NOMO-1 (cell line): ENCODE results near the gene ADGRD1.
A peak's percentile ranks its signal among the peaks of the same experiment; 100 is the strongest.

Experiments used
- DNase-seq, 2 experiments: peaks; one replicate each; lab custom pipeline; 2025; ENCODE audit not compliant: unreplicated experiment in 2 of 2; lab: John Stamatoyannopoulos, UW

The ADGRD1 gene

DNA sequence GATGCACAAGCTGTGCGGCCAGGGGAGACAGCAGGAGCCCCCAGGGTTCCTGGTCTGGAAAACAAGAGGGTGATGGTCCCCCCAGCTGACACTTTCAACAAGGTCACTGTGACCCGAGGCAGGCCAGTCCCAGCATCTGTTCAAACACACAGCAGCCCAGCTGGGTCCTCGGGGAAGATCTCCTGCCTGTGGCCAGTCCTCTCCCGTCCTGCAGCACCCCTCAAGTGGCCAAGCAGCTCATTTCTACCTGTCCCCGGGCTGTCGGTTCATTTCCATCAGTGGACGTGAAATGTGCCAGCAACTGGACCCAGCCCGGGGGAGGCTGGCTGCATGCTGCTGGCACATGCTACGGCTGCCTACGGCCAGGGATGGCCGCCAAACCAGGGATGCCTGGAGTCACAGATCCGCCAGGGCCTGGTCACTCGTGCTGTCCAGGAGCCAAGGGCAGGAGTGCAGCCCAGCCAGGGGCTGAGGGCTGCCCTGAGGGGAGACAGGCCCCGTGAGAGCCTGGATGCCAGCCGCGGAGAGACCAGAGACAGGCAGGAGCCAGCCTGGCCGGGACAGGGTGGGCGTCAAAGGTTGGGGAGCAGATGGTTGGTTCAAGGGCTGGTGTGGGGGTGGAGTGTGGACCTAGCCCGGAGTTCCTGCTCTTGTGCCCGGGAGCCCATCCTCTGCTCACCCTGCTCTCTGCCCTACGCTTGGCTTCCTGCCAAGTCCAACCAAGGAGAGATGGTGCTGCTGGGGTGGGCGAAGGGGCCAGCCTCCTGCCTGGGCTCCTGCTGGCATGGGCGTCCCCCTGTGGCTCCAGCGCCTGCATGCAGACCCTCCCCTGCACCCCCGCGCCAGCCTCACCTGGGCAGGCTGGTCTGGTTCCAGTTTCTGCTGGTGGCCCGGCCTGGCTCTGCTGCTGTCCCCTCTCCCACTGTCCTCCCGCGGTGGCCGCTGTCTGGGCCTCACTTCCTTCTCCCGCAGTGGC lies 143.8 kb downstream of the ADGRD1 start:
- DNase-seq: no peak

DNA sequence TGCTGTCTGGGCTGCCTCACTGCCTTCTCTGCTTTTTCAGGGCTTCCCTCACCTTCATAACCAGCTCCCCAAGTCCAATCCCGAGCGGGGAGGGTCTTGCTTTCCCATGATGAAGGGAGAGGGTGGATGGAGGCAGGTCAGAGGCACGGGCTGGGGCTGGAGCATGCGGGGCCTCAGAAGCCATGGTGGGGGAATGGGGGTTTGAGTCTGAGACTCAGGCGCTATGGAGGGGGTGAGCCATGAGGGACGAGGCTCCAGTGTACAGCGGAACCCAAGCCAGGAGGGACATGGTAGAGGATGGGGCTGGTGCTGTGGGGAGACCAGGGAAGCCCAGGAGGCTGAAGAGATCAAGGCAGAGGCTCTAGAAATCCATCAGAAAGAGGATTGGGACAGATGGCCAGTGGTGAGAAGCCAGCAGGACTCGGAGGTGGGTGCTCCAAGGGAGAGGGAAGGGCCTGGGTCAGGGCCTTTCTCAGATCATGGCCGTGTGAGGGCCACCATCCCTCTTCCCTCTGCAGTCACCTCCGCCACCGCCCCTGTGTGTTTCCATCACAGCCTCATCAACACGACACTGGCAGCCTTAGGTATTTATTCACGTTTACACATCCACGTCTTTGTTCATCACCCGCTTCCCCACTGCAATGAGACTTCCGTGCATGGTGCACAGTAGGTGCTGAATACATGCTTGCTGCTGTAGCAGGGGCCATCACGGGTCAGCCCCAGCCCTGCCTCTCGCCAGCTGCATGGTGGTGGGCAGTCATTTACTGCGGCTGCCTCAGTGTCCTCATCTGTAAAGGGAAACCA lies 144.7 kb downstream of the ADGRD1 start:
- DNase-seq: no peak

DNA sequence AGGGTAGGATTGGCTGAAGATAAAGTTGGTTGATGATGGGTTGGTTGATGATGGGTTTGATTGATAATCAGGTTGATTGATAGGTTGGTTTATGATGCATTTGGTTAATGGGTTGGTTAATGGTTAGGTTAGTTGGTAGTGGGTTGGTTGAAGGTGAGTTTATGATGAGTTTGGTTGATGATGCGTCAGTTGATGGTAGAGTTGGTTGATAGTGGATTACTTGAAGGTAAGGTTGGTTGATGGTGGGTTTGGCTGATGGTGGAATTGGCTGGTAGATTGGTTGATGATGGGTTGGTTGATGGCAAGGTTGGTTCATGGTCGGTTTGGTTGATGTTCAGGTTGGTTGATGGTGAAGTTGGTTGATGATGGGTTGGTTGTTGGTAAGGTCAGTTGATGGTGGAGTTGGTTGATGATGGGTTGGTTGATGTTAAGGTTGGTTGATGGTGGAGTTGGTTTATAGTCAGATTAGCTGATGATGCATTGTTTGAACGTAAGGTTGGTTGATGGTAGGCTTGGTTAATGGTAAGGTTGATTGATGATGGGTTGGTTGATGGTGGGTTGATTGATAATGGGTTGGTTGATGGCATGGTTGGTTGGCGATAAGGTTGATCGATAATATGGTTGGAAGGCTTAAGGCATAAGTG lies 146.4 kb downstream of the ADGRD1 start:
- DNase-seq: no peak

DNA sequence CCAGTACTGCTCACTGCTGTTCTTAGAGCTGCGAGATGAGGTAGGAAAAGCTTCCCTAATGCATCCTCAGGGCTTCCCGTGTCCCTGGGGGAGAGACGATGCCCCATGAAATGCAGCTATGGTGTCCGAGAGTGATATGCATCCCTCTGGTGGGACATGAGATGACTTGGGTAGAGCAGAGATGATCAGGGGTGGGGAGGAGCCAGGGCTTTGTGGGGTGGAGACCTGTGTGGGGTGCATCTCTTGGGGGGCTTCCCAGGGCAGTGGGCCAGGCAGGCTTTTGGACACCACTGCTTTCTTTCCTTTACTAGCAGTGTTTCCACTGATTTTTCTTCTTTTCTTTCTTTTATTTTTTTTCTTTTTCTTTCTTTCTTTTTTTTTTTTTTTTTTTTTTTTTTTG lies 147.3 kb downstream of the ADGRD1 start:
- DNase-seq: no peak

DNA sequence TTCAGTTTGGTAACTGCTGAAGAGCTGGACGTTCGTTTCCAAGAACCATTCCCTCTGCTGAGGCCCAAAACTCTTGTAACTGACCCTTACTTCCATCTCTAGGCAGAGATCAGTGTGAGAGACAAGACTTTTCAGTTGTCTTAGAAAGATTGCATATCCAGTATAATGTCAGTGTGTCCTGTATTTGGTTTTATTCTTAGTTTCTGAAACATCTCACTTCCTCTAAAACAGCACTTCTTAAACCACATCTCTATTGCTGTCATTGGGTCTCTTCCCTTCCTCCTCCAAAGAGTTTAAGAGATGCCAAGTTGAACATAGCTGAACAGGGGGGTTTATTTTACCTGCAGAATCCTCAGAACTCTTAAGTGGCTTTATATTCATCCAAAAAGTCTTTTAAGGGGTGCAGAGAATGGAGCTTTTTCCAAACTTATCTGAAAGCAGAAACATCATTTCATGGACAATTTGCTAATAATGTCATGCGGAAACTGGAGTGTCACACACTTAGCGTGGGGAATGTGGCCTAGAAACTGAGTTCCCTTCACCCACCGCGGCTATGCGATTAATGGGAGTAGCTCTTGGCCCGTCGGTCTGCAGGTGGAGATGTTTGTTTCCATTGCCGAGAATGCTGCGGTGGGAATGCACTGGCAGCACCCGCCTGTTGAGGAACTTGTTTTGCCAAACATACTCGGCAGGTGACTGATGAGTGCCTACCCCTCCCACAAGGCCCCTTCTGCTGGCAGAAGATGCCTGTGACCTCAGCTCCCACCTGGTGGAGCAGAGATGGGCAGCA lies 148.2 kb downstream of the ADGRD1 start:
- peak; percentile 41 to 91 for DNase-seq

DNA sequence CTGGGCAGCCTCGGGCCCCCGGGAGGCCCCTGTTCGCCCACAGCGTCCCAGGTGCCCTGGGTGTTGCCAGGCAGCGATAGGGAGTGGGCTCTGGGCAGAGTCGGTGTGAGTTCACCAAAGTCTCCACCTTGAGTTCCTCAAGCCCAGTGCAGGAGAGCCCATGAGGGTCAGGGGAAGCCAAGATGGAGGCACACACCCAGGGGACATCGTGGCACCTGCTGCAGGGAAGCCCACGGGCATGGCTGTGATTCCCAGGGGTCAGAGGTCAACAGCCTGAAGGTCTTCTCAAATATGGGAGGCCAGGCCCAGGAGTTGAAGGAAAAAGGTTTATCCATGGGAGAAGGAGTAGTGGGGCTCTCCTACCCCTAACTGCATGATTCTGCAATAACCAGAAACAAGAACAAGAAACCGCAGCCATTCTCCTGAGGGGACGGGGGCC lies 148.8 kb downstream of the ADGRD1 start:
- peak; percentile 4 to 23 for DNase-seq

DNA sequence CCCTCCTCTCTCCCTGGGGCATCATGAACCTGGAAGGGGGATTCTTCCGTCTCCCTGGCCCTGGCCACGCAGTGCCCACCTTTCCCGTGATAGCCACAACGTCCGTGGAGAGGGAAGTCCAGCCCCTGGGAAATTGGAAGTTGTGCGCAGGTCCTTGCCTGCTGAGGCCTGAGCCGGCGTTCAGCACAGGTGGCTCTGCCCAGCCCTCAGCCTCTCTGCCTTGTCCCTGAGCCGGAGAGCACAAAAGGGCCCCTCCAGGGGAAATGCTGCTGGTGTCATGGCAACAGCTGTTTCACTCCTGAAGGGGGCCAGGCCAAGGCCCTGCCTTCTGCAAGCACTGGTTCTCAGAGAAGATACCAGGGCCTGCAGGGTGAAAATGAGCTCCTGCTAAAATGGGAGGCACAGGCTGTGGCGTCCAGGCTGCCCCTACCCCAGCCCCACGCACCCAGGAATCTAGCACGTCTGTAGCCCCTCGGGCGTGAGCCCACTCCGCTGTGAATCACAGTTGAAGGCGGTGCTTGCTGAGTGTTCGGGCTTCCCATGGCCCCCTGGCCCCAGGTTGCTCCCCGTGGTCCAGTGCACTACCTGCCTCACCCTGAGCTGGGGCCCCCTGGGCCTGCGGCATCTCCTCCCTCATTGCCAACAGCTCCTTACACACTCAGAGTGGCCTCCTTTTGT lies 149.4 kb downstream of the ADGRD1 start:
- peak in 1 of 2 experiments; percentile 3 for DNase-seq

DNA sequence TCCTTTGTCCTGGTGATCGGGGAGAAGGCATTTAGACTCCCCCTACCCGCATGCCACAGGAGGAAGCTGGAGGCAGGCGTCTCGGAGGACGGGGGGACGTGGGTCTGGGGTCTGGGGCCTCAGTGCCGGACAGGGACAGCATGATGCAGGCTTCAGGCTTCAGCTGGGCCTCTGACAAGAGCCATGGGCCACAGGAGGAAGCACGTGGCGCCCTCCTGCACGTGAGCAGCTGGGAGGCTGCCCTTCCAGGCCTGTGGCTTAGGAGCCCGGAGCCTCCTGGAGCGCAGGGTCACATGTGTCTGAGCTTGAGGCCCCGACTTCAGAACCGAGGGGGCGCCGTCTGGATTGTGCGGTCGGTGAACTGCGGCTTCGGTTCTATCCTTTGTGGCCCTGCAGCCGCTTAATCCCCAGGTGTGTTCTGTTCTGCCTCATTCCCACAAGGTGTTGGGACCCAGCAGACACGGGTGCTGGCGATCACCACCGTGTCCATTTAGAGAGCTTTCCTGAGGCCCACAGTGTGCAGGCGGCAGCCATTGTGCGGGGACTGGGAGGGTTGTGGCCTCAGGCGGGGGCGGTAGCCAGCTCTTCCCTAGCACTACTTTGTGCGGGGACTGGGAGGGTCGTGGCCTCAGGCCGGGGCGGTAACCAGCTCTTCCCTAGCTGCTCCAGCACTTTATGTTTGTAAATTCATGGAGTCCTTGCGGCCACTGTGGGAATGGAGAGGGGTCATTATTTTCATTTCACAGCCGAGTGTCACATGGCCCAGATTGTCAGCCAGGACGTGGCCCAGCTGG lies 150.2 kb downstream of the ADGRD1 start:
- no peak for DNase-seq

DNA sequence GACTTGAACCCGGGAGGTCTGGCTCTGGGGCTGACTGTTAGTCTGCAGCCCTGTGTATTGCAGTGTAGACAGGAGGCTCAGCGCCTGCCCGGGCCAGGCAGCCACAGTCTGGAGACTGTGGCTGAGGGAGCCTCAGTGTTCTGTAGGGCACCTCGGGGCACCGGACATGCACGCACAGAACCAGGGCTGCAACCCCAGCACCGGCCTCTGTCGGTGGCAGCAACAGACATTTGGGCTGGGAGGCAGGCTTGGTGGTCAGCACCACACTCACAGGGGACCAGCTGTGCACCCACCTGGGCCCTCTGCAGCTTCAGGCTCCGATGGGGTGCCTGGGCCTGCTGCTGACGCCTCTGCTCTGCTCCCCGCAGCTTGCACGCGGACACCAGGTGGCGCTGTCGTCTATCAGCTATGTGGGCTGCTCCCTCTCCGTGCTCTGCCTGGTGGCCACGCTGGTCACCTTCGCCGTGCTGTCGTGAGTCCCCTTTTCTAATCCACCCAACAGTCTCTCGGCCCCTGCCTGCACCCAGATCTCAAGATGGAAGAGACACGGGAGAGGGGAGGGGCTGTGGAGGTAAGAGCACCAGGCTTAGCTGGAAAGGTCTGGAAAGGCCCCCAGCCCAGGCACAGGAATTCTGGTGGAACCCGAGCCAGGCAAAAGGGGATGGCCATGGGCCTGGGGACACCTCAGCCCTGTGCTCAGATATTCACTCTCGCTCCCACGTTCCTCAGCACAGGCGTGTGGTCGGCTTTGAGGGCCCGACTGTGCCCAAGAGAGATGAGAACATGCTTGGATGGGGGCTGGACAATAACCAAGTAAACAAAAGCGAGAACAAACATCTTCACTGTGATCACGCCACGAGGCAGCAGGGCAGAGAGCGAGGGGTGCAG lies 151.0 kb downstream of the ADGRD1 start:
- peak; percentile 47 to 72 for DNase-seq

DNA sequence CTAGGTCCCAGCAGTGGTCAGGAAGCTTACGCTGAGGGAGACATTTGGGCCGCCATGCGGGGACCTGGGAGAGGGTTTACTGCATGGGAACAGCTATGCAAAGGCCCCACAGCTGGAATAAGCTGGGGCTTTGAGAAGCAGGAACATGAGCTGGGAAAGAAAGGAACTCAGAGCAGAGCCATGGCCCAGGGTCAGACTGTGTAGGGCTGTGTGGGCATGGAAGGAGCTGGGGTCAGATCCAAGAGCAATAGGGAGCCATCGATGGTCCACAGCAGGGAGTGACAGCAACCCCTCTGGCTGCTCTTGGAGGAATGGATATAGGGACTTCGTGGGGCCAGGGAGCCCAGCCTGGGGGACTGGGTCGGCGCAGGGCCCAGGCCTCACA lies 151.6 kb downstream of the ADGRD1 start:
- no peak for DNase-seq

DNA sequence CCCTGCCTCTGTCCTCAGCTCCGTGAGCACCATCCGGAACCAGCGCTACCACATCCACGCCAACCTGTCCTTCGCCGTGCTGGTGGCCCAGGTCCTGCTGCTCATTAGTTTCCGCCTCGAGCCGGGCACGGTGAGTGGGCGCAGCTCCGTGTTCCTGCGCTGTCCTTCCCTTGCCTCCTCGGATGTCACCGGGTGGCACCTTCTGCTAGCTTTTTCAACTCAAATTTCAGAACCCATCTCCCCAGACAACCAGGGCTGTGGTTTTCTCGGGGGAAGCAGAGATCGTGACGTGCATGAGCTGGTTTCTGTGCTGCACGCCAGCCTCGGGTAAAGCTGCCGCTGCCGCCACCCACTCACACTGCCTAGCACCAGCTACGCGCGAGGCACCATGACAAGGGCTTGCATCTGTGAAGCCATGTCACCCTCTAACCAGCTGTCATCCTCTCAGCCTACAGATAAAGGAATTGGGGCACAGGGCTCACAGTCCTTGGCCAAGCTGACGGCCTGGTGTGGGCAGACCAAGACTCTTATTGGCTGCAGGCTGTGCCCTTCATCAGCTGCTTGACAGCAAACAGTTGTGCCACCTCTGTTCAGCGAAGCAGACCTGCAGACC lies 152.1 kb downstream of the ADGRD1 start:
- DNase-seq: no peak

DNA sequence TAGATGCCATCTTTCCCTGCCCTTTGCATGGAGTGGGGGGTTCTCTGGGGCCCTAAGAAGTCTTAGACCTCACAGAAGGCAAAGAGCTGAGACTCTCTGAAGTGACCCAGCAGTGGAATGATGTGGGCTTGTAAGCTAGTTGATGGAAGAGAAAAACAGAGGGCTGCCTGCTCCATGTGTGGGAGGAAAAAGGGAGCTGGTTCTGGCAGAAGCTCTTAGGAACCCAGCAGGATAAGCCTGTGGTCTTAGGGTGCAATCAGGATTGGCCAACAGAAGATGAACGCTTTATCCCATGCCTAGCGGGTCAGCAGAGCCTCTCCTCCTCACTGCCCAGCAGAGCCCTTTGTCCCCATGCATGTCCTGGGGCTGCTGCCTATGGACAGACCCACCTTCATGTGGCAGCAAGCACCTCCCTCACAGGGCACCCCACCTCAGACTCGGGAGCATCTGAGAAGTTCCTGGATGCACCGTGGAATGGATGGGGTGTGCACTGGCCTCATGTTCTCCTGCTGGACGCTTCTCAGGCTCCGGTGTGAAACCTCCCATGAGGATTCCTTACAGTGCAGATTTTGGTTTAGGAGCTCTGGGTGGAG lies 152.7 kb downstream of the ADGRD1 start:
- DNase-seq: no peak

DNA sequence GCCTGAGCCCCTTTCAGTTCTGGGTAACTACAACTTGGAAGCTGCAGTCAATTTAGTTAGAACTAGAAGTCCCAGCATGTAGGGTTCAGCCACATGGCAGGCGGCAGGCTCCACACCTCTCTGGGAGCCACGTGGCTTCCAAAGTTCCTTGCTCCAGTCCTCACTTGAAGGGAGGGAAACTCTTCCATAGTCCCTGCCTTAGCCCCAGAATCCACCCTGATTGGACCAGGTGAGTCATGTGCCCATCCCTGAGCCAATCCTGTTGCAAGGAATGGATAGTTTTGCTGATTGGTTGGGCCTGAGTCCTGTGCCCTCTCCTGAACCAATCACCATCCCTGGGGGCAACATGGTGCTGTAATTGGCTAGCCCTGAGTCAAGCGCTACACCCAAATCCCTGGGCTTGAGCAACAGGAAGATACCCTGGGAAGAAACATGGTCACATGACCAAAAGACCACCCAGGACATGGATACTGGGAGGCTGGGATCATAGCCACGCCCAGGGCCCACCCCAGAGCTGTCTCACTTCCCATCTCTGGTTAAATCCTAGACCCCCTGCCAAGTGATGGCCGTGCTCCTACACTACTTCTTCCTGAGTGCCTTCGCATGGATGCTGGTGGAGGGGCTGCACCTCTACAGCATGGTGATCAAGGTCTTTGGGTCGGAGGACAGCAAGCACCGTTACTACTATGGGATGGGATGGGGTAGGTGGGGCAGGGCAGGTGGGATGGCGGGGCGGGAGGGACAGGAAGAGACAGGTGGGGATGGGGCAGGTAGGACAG lies 154.7 kb downstream of the ADGRD1 start:
- DNase-seq: no peak

DNA sequence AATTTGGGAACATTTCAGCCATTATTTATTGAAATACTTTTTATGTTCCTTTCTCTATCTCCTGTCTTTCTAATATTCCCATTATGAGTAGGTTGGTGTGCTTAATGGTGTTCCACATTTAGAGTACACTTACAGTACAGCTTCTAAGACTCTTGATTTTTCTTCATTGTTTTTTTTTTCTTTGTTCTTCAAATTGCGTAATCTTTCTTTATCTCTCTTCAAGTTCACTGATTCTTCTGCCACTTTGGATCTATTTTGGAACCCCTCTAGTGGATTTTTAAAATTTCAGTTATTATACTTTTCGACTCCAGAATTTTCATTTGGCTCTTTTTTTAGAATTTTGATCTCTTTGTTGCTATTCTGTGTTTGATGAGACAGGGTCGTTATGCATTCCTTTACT lies 157.7 kb downstream of the ADGRD1 start:
- no peak for DNase-seq

DNA sequence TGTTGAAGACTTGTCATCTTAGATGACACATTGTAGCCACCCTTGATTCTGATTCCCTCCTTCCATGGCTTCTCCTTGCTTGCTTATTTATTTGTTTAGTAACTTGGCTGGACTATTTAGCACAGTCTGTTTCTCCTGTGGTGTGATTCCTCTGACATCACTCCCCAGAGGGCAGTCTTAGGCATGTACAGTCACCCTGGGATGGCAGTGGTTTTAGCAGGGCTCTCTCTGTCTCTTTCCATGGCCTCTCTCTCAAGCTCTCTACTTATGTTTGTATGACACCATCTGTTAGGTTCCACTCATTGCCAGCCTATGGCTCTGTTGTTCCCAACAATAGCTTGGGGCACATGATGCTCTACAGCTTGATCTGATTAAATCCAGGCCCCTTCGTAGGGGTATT lies 158.3 kb downstream of the ADGRD1 start:
- no peak for DNase-seq

DNA sequence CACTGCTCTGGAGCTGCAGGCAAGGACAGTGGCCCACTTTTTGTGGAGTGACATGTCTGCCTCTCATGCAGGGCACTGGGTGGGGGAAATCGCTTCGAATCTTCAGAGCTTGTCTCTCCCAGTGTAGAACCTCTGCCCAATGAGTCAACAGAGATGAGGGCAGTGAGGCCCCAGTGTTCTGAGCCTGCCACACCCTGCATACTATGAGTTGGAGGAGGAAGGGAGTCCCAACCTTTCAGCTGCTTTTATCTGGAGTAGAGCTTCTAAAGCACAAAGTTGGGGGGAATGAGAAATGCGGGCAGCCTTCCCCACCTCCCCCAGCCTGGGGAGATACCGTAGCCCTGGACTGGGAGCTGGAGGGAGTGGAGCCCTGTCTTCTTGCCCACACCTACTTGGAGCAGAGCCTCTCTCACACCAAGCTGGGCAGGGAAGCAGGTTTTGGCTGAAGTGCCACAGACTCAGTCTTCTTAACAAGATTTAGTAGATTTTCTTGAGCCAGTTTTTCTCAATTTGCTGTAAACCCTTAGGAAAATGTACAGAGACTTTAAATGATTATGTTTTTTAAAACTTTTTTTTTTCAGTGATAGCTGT lies 159.1 kb downstream of the ADGRD1 start:
- DNase-seq: no peak
